DMS53 treated with DMSO at 0.1 percent for 48 hours (cell line): ENCODE measurements around the gene KRT4.
"Not testable (repeated sequence)": the region's sequence is repeated elsewhere in the genome, so short reads cannot be mapped to it uniquely, and the experiment has no call there.

Experiments
- DNase-seq: peaks from one replicate; lab custom pipeline; 2025; ENCODE audit not compliant: unreplicated experiment; lab: John Stamatoyannopoulos, UW

The KRT4 gene

GRCh38 chr12:52808573-52809160 is 5.2 kb downstream of the KRT4 start:
- no peak for DNase-seq

DNA sequence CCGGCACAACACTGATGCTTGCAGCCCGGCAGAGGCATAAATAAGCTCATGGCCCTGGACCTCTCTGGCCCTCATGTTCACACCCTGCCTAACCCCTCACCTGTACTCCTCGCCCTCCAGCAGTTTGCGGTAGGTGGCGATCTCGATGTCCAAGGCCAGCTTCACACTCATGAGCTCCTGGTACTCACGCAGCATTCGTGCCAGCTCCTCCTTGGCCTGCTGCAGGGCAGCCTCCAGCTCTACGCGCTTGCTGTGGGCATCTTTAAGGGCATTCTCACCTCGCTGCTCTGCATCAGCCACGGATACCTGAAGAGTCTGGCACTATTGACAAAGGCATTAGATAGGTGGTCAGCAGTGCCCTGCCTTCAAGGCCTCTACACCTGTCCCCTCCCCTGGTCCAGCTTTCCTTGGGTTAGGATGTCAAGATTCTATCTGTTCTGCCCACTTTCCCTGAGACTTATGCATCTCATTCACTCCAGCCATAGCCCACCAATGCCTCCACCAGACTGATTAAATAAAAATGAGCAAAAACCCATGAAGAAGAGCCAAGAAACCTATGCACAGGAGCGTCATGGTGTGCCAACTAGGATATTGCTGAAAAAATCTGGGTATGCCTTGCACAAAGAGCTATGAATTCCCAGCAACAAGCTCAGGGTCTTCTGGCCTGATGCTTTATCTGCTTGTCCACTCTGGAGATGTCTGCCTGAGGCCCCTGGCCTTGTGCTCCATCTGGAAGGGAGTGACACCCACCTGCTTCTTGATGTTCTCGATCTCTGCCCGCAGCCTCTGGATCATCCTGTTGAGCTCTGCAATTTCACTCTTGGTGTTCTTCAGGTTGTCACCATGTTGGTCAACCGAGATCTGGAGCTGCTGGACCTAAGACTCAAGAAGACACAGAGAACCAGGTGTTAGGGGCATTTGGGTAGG is 6.1 kb downstream of the KRT4 start:
- no peak for DNase-seq

GRCh38 chr12:52806821-52807543 is 6.9 kb downstream of the KRT4 start:
- no peak for DNase-seq

DNA sequence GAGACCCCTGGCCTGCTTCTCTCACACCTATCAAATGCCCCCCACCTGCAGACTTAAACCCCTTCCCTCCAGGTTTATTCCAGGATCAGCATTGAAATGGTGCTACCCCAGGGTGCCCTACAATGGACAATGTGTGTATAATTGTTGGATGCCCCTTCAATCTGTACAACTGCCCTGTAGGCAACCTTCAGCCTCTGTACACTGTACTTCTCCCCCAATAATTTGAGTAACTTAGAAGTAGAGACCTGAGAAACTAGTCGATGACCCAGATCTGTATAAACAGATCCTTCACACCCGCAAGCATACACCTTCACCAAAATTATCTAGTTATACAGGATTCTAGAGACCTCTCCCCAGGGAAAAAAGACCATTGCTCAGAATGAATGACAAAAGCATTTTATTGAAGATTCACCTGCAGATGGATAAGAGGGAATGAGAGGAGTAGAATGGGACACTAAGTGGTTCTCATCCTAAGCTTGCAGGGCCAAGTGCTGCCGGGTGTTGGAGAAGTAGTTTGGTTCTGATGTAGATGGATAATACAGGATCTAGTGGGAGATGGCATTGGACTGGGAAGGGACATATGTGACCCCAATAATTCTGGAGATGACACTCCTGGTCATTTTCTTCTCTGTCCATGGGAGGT is 7.6 kb downstream of the KRT4 start:
- DNase-seq, result no peak

DNA sequence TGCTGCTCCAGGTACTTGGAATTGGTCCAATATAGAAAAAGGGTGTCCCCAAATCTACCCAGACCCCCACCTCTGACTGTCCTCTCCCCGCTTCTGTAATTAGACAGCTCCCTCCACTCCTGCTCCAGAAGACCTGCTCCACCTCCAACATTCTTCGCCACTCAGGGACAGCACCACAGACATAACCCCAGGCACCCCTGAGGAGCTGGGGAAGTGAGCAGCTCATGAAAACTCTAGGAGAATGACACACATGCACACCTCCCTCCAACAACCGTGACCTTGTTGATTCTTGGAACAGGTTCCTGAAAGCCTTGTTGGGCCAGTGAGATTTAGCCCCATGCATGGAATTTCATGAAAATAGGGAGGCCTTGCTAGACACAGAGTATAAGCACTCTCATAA is 8.2 kb downstream of the KRT4 start:
- no peak for DNase-seq

DNA sequence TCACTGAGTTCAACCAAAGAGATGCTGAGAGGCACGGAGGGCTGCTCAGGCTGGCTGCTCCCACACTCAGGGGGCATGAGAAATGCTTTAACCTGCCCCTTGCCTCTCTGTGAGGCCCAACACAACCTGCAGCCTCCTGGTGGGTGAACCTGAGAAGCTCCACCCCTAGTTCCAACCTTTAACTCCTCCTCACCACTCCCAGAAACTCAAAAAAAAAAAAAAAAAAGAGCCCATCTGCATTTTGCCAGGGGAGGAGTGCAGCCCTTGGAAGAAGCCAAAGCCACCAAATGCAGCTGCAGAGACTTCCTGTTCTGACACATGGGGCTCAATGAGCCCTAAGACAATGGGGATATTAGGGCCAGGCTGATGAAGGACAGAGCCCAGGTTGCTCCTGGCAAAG is 8.9 kb downstream of the KRT4 start:
- no peak for DNase-seq

DNA sequence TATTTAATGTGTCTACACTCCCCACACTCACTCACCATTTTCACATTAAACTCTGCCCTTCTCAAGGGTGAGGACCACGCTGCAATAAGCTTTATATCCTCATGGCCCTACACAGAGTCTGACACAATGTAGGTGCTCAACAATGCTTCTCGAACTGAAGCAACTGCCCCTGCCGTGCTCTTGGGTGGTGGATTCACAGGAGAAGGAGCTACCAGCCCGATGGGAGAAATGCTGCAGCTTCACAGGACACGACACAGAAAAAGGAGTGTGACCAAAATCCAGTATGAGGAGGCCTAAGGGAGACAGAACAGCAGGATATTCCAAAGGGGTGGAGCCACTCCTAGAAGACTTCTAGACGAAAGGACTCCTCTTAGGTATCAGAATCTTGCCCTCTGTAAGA is 11.5 kb downstream of the KRT4 start:
- DNase-seq, result no peak

- DNase-seq, result no peak
These were observed 12.1 kb downstream of the KRT4 start for GRCh38 chr12:52801773-52802172.

- no peak for DNase-seq
These were observed 13.5 kb downstream of the KRT4 start for GRCh38 chr12:52800259-52800917.

GRCh38 chr12:52799505-52800211 is 14.3 kb downstream of the KRT4 start:
- DNase-seq, result no peak

GRCh38 chr12:52798671-52799504 is 15.0 kb downstream of the KRT4 start:
- DNase-seq, result no peak

GRCh38 chr12:52798003-52798670 is 15.8 kb downstream of the KRT4 start:
- no peak for DNase-seq

DNA sequence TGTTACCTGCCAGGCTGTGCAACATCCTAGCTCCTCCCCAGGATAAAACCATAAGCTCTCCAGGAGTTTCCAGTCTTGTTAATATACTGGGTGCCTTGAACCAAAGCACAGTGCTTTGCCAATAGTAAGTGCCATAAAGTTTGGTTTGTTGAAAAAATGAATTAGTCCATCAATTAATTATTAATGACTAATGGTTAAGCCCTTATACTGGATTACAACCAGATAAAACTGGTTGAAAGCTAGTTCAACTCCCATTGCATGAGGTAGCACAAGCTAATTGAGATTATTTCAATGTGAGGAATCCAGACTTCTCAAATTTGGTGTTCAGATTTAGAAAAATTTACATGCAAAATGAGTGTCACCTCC is 16.4 kb downstream of the KRT4 start:
- DNase-seq, result no peak

GRCh38 chr12:52796839-52797528 is 16.9 kb downstream of the KRT4 start:
- DNase-seq, result no peak

DNA sequence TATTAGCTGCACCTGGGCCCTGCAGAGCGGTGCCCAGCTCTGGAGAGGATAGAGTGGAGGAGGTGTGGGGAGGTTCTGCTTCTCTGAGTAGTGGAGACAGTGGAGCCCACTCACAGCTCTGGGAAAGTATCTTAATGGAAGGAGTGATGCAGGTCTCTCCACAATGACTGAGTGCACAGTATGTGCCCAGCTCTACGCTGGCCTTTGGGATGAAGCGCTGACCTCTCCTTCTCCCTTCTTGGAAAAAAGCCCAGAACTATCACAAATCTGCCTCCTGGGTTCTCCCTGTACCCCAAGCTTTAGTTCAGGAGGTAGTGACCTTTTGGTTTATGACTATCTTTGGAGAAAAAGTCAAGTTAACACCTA is 17.5 kb downstream of the KRT4 start:
- DNase-seq, result no peak

DNA sequence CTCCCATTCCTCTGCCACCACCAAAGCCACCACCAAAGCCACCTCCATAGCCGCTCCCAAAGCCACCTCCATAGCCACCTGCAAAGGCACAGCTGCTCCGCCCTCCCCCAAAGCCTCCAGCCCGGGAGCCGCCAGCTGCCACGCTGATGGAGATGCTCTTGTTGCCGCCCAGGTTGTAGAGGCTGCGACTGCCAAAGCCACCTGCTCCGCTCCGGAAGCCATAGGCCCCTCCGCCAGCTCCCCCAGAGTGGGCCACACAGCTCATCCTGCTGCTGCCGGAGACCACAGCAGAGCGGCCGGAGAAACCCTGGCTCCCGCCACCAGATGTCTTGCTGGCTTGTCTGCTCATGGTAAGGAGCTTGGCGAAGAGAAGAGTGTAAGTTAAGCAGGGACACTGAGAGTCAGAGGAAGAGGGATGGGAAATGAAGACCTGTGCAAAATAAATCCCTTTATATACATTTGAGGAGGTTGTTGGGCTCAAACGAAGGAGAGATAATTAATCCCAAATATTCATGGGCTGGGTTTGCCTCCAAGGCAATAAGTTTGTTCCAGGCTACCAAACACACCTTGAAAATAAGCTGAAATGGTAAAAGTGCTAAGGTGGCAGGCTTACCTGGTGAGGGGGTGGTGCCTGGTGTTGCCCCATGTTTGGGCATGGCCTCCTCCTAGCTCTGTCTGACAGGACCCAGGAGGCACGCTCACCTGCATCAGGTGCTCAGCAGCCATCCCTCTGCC is 18.1 kb downstream of the KRT4 start, which contains the start of gene KRT3:
TSS of gene KRT3 (minus strand) at position 424 of the 735 bp plus-strand sequence. CDS start at position 349, 75 bp downstream.
- no peak for DNase-seq

DNA sequence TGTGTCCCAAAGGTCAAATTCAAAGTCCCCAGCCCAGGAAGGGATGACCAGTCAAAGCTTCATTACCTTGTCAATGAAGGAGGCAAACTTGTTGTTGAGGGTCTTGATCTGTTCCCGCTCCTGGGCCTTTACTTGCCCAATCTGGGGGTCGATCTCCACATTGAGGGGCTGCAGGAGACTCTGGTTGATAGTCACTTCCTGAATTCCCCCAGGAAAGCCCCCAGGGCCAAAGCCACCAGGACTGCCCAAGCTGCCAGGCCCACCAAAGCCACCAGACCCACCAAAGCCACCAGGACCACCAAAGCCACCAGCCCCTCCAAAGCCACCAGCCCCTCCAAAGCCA is 18.6 kb downstream of the KRT4 start:
- DNase-seq, result not testable (repeated sequence)
